IMR-90 (cell line): Measurements from ENCODE around the gene CARD10. TPM values are rescaled to one million over a fixed set of nuclear protein-coding genes. Genes with fewer than 3 reads are reported as not detected.

Experiments used
- ATAC-seq: fragments of 200-7000 bp; cut with Tn5 transposase; 2 replicates; pipeline ENCODE4 v1.9.1; 2020; ENCODE audit warnings: low read depth, mild to moderate bottlenecking, moderate library complexity
- BruUV-seq: library from RNA; stranded (reverse); fragments of 400-500 nt; replicated peaks from 2 replicates; lab custom pipeline; 2021; lab: Mats Ljungman, UMichigan
- CTCF ChIA-PET: fragments of 300-600 bp; formaldehyde crosslinking; extraction: SDS; loops from one replicate; lab custom pipeline; 2021; ENCODE audit warnings: antibody characterized with exemption; lab: Yijun Ruan, JAX
- POLR2A ChIA-PET: fragments of 300-600 bp; sonication (Branson Sonifier 250); formaldehyde crosslinking; loops from one replicate; lab custom pipeline; 2022; ENCODE audit warnings: antibody characterized with exemption; ENCODE audit not compliant: unreplicated experiment; lab: Charles Lee
- DNase-seq: peaks from one replicate; pipeline ENCODE4 v3.0.0; 2013
- H2AFZ ChIP-seq: replicated peaks from 2 replicates; pipeline ENCODE3; 2013; ENCODE audit warnings: low read length, mild to moderate bottlenecking; ENCODE audit not compliant: poor library complexity
- H2AK5ac ChIP-seq: 2 replicates; pipeline ENCODE4 v1.6.1; 2013; ENCODE audit warnings: low read depth, low read length, inconsistent platforms
- H2AK9ac ChIP-seq: replicated peaks from 2 replicates; pipeline ENCODE3; 2013; ENCODE audit warnings: mild to moderate bottlenecking, low read depth, low read length, moderate library complexity; ENCODE audit not compliant: poor library complexity
- H2BK120ac ChIP-seq: 2 replicates; pipeline ENCODE4 v1.6.1; 2013; ENCODE audit warnings: low read depth, low read length, inconsistent platforms
- H2BK15ac ChIP-seq: 3 replicates; pipeline ENCODE4 v1.6.1; 2013; ENCODE audit warnings: low read depth, low read length, inconsistent platforms
- H2BK20ac ChIP-seq: 2 replicates; pipeline ENCODE4 v1.6.1; 2013; ENCODE audit warnings: low read depth, mild to moderate bottlenecking, inconsistent platforms, low read length, moderate library complexity
- H2BK5ac ChIP-seq: 2 replicates; pipeline ENCODE4 v1.6.1; 2013; ENCODE audit warnings: mild to moderate bottlenecking, low read depth, low read length, inconsistent platforms; ENCODE audit not compliant: poor library complexity, severe bottlenecking
- H3K14ac ChIP-seq: replicated peaks from 2 replicates; pipeline ENCODE4 v1.6.1; 2013; ENCODE audit warnings: low read depth, low read length, inconsistent platforms
- H3K18ac ChIP-seq: 2 replicates; pipeline ENCODE4 v1.6.1; 2013; ENCODE audit warnings: low read depth, low read length, control low read depth
- H3K23ac ChIP-seq: 2 replicates; pipeline ENCODE4 v1.6.1; 2013; ENCODE audit warnings: low read depth, low read length, inconsistent platforms
- H3K27ac ChIP-seq: 2 replicates; pipeline ENCODE4 v1.5.1; 2013; ENCODE audit warnings: mild to moderate bottlenecking, control low read depth, low read length; ENCODE audit not compliant: insufficient read depth
- H3K27me3 ChIP-seq: 2 replicates; pipeline ENCODE4 v1.6.1; 2013; ENCODE audit warnings: low read length; ENCODE audit not compliant: control insufficient read depth, insufficient read depth
- H3K36me3 ChIP-seq: 2 replicates; pipeline ENCODE4 v1.6.1; 2013; ENCODE audit warnings: low read length, mixed read lengths; ENCODE audit not compliant: control insufficient read depth, insufficient read depth
- H3K4ac ChIP-seq: 2 replicates; pipeline ENCODE4 v1.6.1; 2013; ENCODE audit warnings: low read depth, low read length, inconsistent platforms
- H3K4me1 ChIP-seq: 2 replicates; pipeline ENCODE4 v1.6.1; 2013; ENCODE audit warnings: low read length, mixed read lengths; ENCODE audit not compliant: control insufficient read depth, insufficient read depth
- H3K4me2 ChIP-seq: 2 replicates; pipeline ENCODE4 v1.6.1; 2013; ENCODE audit warnings: low read depth, mild to moderate bottlenecking, control low read depth, low read length, moderate library complexity
- H3K4me3 ChIP-seq: 2 replicates; pipeline ENCODE4 v1.5.1; 2013; ENCODE audit warnings: low read depth, mild to moderate bottlenecking, control low read depth, low read length, moderate library complexity; ENCODE audit not compliant: insufficient read depth
- H3K56ac ChIP-seq: 2 replicates; pipeline ENCODE4 v1.6.1; 2013; ENCODE audit warnings: low read length, inconsistent platforms; ENCODE audit not compliant: insufficient read depth; ENCODE audit errors: extremely low read depth
- H3K79me1 ChIP-seq, 2 experiments: 2 replicates each; pipeline ENCODE4 v1.6.1; 2013; ENCODE audit warnings: low read length in 2 of 2, inconsistent platforms in 1 of 2, low read depth in 1 of 2
- H3K9ac ChIP-seq: 2 replicates; pipeline ENCODE4 v1.6.1; 2013; ENCODE audit warnings: low read depth, low read length, control low read depth
- H3K9me1 ChIP-seq: 2 replicates; pipeline ENCODE4 v1.6.1; 2013; ENCODE audit warnings: low read length, inconsistent platforms; ENCODE audit not compliant: insufficient read depth
- H3K9me3 ChIP-seq: 2 replicates; pipeline ENCODE4 v1.6.1; 2013; ENCODE audit warnings: low read length; ENCODE audit not compliant: control insufficient read depth, insufficient read depth
- H4K20me1 ChIP-seq: 2 replicates; pipeline ENCODE4 v1.6.1; 2013; ENCODE audit warnings: low read length, inconsistent platforms; ENCODE audit not compliant: insufficient read depth
- H4K5ac ChIP-seq: 2 replicates; pipeline ENCODE4 v1.6.1; 2013; ENCODE audit warnings: mild to moderate bottlenecking, low read depth, low read length, control low read depth
- H4K8ac ChIP-seq, 2 experiments: 2 replicates each; pipeline ENCODE4 v1.6.1; 2013; ENCODE audit warnings: low read depth in 2 of 2, low read length in 2 of 2, control low read depth in 1 of 2, inconsistent platforms in 1 of 2
- H4K91ac ChIP-seq: 2 replicates; pipeline ENCODE4 v1.6.1; 2013; ENCODE audit warnings: low read depth, low read length, inconsistent platforms; ENCODE audit not compliant: insufficient read depth
- CTCF ChIP-seq: conservative IDR thresholded peaks from 2 replicates; pipeline ENCODE4 v1.5.1; 2012; ENCODE audit warnings: mild to moderate bottlenecking, low read depth, low read length, improper control_type of control experiment
- MAZ ChIP-seq: IDR thresholded peaks from 2 replicates; pipeline ENCODE4 v1.6.1; 2012; ENCODE audit warnings: low read depth, mild to moderate bottlenecking, low read length, improper control_type of control experiment, moderate library complexity, borderline replicate concordance
- MXI1 ChIP-seq: IDR thresholded peaks from 2 replicates; pipeline ENCODE4 v1.6.1; 2012; ENCODE audit warnings: low read depth, mild to moderate bottlenecking, low read length, moderate library complexity, borderline replicate concordance
- NFE2L2 ChIP-seq: fragments of 150-350 bp; IDR thresholded peaks from 2 replicates; pipeline ENCODE4 v1.6.1; 2016; ENCODE audit warnings: low read depth, mild to moderate bottlenecking, low read length
- POLR2A ChIP-seq: IDR thresholded peaks from 2 replicates; pipeline ENCODE4 v1.6.1; 2012; ENCODE audit warnings: mild to moderate bottlenecking, low read depth, low read length
- RAD21 ChIP-seq: IDR thresholded peaks from 2 replicates; pipeline ENCODE4 v1.6.1; 2012; ENCODE audit warnings: low read length, improper control_type of control experiment
- RCOR1 ChIP-seq: IDR thresholded peaks from 2 replicates; pipeline ENCODE4 v1.6.1; 2012; ENCODE audit warnings: mild to moderate bottlenecking, low read length, improper control_type of control experiment; ENCODE audit not compliant: insufficient replicate concordance
- SMC3 ChIP-seq: fragments of 150-350 bp; IDR thresholded peaks from 2 replicates; pipeline ENCODE4 v1.6.1; 2016; ENCODE audit warnings: low read depth, mild to moderate bottlenecking, antibody characterized with exemption, low read length, moderate library complexity
- WGBS, 2 experiments: methylation state at CpG; one replicate each; pipeline versions ENCODE4 v1.1.5 to v1.1.7; 2013; ENCODE audit warnings: missing lambda C conversion rate in 2 of 2; ENCODE audit not compliant: insufficient read length in 1 of 2; ENCODE audit errors: extremely low coverage in 2 of 2; 5-methylcytosine and 5-hydroxymethylcytosine counted together
- dilution Hi-C: fragments of 300-500 bp; cut with HindIII; formaldehyde crosslinking; loops from one replicate; pipeline ENCODE4 v1.14.3; 2018; ENCODE audit warnings: low sequenced_read_pairs; ENCODE audit not compliant: unreplicated experiment
- in situ Hi-C: fragments of 300-500 bp; cut with MboI; formaldehyde crosslinking; loops from 3 replicates; pipeline ENCODE4 v1.14.3; 2019; ENCODE audit warnings: low sequenced_read_pairs, inconsistent platforms, mixed read lengths
- intact Hi-C: fragments of 100-400 bp; cut with micrococcal nuclease; formaldehyde crosslinking; loops from 2 replicates; pipeline ENCODE4 v1.10.0; 2022
- polyA plus RNA-seq, 3 experiments: library from polyadenylated mRNA; depleted of rRNA; stranded (reverse); fragments of >200 nt; gene quantifications; 2 replicates each; pipeline ENCODE4 v1.2.3, GENCODE V29; 2012; ENCODE audit warnings: low replicate concordance in 1 of 3
- total RNA-seq: library from RNA; depleted of rRNA; stranded (reverse); fragments of >200 nt; gene quantifications from 2 replicates; pipeline ENCODE4 v1.2.3, GENCODE V29; 2012

The CARD10 gene
- total and polyA plus RNA-seq, 2 of the 4 experiments (the other 2 are of a cell fraction) = 6.1 to 18.4 TPM

DNA sequence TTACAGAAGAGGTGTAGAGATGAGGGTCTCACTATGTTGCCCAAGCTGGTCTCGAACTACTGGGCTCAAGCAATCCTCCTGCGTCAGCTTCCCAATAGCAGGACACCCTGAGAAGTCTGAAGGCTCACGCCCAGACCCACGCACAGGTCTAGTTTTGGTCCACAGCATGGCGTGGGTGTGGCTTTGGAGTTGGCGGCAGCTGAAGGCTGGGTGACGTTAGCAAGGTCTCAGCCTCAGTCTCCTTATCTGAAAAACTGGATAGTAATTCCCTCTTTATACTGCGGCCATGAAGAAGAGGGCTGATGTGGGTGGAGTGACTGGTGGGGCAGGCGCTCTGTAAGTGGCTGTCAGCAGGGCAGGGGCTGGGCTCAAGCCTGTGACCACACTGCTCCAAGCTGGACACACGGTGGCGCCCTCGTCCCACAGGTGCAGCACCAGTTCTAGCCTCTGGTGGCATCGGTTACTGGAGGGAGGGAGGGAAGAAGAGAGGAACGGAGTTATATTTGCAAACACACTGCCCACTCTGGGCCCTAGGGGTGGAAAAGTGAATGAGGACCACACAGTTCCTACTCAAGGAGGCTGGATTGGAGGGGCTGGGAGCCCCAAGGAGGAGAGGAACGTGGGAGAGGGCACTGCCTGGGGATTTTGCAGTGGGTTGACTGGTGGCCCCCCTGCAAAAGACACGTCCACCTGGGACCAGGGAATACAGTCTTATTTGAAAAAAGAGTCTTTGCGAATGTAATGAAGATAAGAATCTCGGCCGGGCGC, 19.6 kb upstream of the CARD10 start:
- peak overlapping the region; percentile 39; the same call in 1 of the 2 replicates for H3K4ac ChIP-seq
- H3K9ac ChIP-seq = no peak overlapping the region

More for the DNA sequence above, 19.6 kb upstream of the CARD10 start:
- H2AK9ac ChIP-seq = peak overlapping the region; percentile 62
- no peaks in the 10 kb centered on the region for H3K36me3 ChIP-seq
- WGBS, 2 experiments = 29% methylated on average over 2 of the region's 20 CpGs; no CpG with 5 or more reads in 1 of the 2 experiments
- CTCF ChIA-PET = interaction anchor here (0.6 to 4.6 kb wide), 6 partner anchors 10 to 292 kb away, joined by 3 to 28 read pairs (median 4); no protein-coding TSS in a partner anchor
- H3K4me3 ChIP-seq = no peak overlapping the region
- no peak overlapping the region for H2BK5ac ChIP-seq
- peak overlapping the region; percentile 72 for H2AK5ac ChIP-seq
- H3K18ac ChIP-seq = no peak overlapping the region
- dilution Hi-C loops (no loop called here), intact Hi-C loops (loop anchor here (1.0 to 5.0 kb wide), 4 partner anchors 28 to 324 kb away; no protein-coding TSS in a partner anchor), in situ Hi-C loops (loop anchor here (5.0 kb wide), 1 partner anchor 59 kb away; no protein-coding TSS in a partner anchor)
- H3K23ac ChIP-seq = no peak overlapping the region
- H2BK120ac ChIP-seq = no peak overlapping the region
- no peak overlapping the region for H2BK15ac ChIP-seq
- no peaks in the 10 kb centered on the region for H3K9me1 ChIP-seq
- 0 out of 2 replicates have a peak overlapping the region, but pooled peaks have one; percentile 16 for H4K91ac ChIP-seq
- no TSS peak for BruUV-seq
- peak; percentile 99 for ATAC-seq
- H3K56ac ChIP-seq = no peak overlapping the region
- TF ChIP-seq RCOR1 (no peak), POLR2A (peak; percentile 66), NFE2L2 (no peak), RAD21 (peak; percentile 100), MAZ (peak; percentile 93), MXI1 (peak; percentile 34; the same call in 1 of the 2 replicates), CTCF (peak; percentile 99), SMC3 (peak; percentile 96)
- POLR2A ChIA-PET = no interaction called here
- H3K27me3 ChIP-seq = no peaks in the 10 kb centered on the region
- no peaks in the 10 kb centered on the region for H3K9me3 ChIP-seq
- peak overlapping the region in 1 of 2 experiments; percentile 83; a peak in 1 of 4 replicates for H4K8ac ChIP-seq
- no peak overlapping the region for H4K5ac ChIP-seq
- no peaks in the 10 kb centered on the region for H3K79me1 ChIP-seq
- H2BK20ac ChIP-seq = peak overlapping the region; percentile 58; the same call in 1 of the 2 replicates
- peaks cover 5% of the 10 kb centered on the region for H3K4me1 ChIP-seq
- no peak overlapping the region for H3K27ac ChIP-seq
- H2AFZ ChIP-seq = peak overlapping the region; percentile 87
- peak; percentile 92 for DNase-seq
- no peak overlapping the region for H3K14ac ChIP-seq
- peaks cover 3% of the 10 kb centered on the region; the same call in 1 of the 2 replicates for H4K20me1 ChIP-seq
- no peak overlapping the region for H3K4me2 ChIP-seq
